ENCODE data around the gene ABHD11.
"Not testable (repeated sequence)": the region's sequence is repeated elsewhere in the genome, so short reads cannot be mapped to it uniquely, and the experiment has no call there.

Gene ABHD11

GRCh38 chr7:73742753-73743641 is 4.4 kb upstream of the ABHD11 start:
- DNase-seq: peak; percentile 98

GRCh38 chr7:73742338-73742752 is 3.7 kb upstream of the ABHD11 start:
- DNase-seq: no peak

- DNase-seq: peak; percentile 47
Observed at GRCh38 chr7:73741600-73741999, 3.0 kb upstream of the ABHD11 start.

GRCh38 chr7:73740771-73741170 is 2.2 kb upstream of the ABHD11 start:
- DNase-seq: no peak

- no peak for DNase-seq
Observed at GRCh38 chr7:73740212-73740611, 1.6 kb upstream of the ABHD11 start.

- DNase-seq: no peak
Observed at GRCh38 chr7:73739387-73739767, 775 bp upstream of the ABHD11 start.

GRCh38 chr7:73738220-73738611 is 386 bp downstream of the ABHD11 start:
- peak; percentile 58 for DNase-seq

- no peak for DNase-seq
Observed at GRCh38 chr7:73737491-73738219, 947 bp downstream of the ABHD11 start.

GRCh38 chr7:73736885-73737284 is 1.7 kb downstream of the ABHD11 start:
- no peak for DNase-seq

GRCh38 chr7:73735528-73735905 is 3.1 kb downstream of the ABHD11 start:
- DNase-seq: no peak

- DNase-seq: peak; percentile 75
Observed at GRCh38 chr7:73734619-73735527, 3.7 kb downstream of the ABHD11 start.

- no peak for DNase-seq
Observed at GRCh38 chr7:73732397-73732796, 6.2 kb downstream of the ABHD11 start.

- no peak for DNase-seq
Observed at GRCh38 chr7:73730485-73730884, 8.1 kb downstream of the ABHD11 start.

GRCh38 chr7:73728551-73728950 is 10.1 kb downstream of the ABHD11 start:
- DNase-seq: no peak

- DNase-seq: no peak
Observed at GRCh38 chr7:73727952-73728351, 10.7 kb downstream of the ABHD11 start.

GRCh38 chr7:73726083-73726466 is 12.5 kb downstream of the ABHD11 start:
- DNase-seq: no peak

GRCh38 chr7:73723813-73724212 is 14.8 kb downstream of the ABHD11 start:
- DNase-seq: no peak

GRCh38 chr7:73722785-73723184 is 15.8 kb downstream of the ABHD11 start:
- no peak for DNase-seq

GRCh38 chr7:73722182-73722581 is 16.4 kb downstream of the ABHD11 start:
- not testable (repeated sequence) for DNase-seq

GRCh38 chr7:73721377-73721817 is 17.2 kb downstream of the ABHD11 start:
- DNase-seq: peak; percentile 95

- not testable (repeated sequence) for DNase-seq
Observed at GRCh38 chr7:73720443-73720842, 18.2 kb downstream of the ABHD11 start.

GRCh38 chr7:73719806-73720169 is 18.8 kb downstream of the ABHD11 start:
- DNase-seq: no peak
